Stimulated activated CD4-positive, alpha-beta T cell treated with anti-CD3 and anti-CD28 coated beads, Interleukin-4, amount 100 ng/mL, for 24 hours (primary cell): ENCODE results near the gene CEP76.

ENCODE experiments used
- DNase-seq: peaks from one replicate; pipeline ENCODE4 v3.0.0-alpha.2; 2020

The CEP76 gene, protein sequence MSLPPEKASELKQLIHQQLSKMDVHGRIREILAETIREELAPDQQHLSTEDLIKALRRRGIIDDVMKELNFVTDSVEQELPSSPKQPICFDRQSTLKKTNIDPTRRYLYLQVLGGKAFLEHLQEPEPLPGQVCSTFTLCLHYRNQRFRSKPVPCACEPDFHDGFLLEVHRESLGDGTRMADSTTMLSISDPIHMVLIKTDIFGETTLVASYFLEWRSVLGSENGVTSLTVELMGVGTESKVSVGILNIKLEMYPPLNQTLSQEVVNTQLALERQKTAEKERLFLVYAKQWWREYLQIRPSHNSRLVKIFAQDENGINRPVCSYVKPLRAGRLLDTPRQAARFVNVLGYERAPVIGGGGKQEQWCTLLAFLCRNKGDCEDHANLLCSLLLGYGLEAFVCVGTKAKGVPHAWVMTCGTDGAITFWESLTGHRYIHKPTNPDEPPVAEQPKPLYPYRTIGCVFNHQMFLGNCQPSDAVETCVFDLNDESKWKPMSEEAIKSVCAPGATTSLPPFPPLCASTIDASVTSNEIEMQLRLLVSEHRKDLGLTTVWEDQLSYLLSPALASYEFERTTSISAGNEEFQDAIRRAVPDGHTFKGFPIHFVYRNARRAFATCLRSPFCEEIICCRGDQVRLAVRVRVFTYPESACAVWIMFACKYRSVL

DNA sequence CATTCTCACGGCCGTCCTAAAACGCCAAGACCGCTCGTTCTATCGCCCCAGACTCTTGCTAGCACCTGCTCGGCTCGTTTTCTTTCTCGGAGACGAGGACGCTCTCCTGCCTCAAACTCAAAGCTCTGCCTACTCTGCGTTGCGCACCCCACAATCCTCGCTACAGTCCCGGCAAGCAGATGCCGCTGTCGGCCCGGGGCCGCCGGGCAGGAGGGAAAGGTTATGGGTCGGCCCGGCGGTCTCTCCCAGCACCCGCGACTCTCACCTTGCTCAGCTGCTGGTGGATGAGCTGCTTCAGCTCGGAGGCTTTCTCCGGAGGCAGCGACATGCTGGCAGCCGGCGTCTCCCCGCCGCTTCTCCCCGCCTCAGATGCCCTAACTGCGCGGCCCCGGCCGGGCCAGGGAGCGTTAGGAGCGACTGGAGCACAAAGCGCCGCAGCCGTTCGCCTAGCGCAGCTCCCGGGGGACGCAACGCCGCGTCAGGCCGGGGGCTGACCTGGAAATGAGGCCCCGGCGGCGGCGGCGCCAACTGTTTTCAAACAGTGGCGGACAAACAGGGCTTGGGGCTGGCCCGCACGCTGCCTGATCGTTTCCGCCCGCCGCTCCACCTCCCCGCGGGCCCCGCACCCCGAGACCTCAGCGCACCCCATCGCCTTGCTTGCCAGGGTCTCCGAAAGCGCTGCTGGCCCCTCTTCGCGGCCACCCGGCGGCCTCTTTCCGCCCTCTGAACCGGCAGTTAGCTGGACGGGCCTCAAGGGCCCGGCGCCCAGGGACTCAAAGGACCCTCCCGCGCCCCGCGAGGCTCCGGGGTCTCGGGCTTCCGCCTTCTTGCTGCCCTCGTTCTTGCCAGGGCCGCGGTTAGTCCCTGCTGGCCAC is at the start of gene CEP76, which contains the start of gene PSMG2:
Gene CEP76 (minus strand): TSS at position 503 of the 875 bp plus-strand sequence. CDS start 175 bp downstream, at position 328.
Gene PSMG2 (plus strand): TSS at position 822 of the 875 bp plus-strand sequence. CDS start 66 bp downstream, outside the sequence.
- peak; percentile 85 for DNase-seq

DNA sequence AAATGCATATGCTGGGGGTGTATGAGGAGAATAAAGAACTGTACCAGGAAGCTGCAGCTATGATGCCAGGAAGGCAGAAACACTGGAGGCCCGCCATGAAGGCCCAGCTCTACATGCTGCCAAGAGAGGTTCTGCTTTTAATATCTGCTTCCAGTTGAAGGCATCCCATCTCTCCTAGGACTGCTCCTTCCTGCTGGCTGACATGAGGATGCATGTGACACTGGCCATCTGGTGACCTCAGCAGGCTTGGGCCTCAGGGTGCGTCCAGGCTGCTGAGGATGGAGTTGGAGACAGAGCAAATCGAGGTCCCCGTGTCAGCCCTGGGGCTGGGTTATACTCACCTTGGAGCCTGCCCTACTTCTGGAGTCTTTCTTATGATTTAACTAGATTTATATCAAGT is 49.4 kb upstream of the CEP76 start:
- no peak for DNase-seq

DNA sequence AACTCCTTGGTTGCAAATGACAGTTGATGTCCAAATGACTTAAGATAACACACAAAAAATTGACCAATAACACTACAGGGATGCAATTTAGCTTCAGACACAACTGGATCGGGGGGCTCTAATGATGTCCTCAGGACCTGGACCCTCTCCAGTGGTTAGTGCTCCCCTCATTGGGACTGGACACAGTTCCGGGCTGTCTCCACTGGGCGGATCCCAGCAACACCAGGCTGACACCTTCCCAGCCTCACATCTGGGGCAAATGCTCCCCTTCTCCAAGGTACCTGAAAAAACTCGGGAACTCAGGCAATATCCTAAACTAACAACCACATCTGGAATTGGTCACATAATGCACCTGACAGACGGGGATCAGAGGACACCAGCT is 49.0 kb upstream of the CEP76 start:
- DNase-seq: no peak

DNA sequence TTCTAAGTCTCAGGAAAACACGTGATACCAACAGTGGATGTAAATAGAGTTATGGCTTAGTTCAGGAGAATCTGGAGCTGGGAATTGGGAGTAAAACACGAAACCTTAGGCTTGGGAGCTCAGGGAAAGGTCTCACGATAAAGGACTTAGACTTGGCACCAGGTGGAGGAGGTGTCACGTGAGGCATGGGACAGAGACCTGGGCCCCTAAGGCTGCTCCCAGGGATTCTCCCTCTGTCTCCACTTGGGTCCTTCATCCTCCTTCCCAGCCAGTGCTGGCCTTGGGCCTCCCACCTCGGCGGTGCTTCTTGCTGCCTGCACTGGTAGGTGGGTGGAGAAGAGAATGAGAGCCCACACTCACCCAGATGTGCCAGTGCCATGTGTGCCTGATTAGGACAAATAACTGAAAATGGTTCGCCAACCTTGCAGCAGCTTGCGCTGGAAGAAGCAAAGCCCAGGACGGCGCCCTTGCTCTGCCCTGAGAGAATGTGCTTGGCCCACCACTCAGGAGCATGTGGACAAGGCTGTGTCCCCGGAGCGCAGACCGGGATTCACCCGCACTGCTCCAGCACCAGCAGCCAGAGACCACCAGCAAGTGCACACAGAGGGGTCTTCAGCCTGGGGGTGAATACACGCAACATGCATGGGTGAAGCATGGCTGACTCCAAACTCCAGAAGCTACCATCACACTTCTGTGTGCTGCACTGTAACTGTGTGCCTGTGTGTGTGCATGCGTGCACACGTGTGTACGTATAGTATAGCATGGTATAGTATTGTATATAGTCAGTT is 48.4 kb upstream of the CEP76 start:
- no peak for DNase-seq

DNA sequence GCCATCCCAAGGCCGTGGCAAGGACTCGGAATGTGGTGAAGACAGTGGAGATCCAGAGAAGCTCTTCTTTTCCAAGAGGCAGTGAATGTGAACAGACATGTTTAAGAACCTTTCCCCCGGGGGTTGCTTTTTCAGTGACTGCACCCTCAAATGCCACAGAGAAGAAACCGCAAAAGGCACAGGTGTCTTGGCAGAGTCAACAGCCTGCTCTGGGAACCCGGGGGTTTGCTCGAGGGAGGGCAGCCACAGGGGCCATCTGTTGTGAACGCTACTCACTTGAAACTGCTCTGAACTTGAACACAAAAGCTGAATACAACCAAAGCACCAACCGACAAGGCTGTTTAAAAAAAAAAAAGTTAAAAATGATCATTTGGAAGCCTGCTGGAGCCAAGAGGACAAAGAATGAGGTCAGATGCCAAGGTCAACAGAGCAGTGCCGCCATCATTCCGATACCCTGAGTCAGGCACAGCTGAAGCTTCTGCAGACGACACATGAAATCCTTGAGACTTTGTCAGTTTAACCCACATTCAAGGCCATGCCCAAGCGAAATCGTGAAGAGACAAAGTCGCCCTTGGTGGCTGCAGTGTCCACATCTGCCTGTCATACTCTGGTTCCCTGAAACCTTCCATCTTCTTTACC is 47.7 kb upstream of the CEP76 start:
- no peak for DNase-seq

DNA sequence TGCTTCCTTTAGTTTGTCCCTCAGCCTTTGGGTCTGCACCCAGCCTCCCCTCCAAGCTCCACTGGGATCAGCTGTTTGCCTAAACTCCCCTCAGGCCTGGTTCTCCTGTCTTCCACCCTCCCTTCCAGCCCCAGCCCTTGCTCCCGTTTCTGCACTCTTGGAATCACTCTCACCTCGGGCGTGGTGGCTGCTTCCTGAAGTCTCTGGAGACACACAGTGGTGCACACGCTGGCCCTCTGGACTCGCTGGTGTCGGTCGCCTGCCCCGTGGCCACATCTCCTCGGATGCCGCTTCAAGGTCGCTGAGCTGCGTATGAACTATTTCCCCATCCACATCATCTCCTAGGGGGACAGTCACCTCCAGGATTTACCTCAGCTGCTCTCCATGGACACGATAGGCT is 46.6 kb upstream of the CEP76 start:
- no peak for DNase-seq

DNA sequence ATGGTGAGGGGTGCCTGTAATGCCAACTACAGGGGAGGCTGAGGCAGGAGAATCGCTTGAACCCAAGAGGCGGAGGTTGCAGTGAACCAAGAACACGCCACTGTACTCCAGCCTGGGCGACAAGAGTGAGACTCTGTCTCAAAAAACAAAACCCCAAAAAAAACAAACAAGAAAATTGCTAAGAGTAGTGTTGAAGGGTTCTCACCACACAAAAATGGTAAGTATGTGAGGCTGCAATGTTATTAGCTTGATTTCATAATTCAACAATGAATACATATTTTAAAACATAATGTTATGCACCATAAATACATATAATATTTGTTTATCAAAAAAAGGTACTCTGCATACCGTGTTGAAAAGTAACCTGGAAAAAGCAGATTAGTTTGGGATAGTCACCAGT is 46.1 kb upstream of the CEP76 start:
- DNase-seq: no peak

DNA sequence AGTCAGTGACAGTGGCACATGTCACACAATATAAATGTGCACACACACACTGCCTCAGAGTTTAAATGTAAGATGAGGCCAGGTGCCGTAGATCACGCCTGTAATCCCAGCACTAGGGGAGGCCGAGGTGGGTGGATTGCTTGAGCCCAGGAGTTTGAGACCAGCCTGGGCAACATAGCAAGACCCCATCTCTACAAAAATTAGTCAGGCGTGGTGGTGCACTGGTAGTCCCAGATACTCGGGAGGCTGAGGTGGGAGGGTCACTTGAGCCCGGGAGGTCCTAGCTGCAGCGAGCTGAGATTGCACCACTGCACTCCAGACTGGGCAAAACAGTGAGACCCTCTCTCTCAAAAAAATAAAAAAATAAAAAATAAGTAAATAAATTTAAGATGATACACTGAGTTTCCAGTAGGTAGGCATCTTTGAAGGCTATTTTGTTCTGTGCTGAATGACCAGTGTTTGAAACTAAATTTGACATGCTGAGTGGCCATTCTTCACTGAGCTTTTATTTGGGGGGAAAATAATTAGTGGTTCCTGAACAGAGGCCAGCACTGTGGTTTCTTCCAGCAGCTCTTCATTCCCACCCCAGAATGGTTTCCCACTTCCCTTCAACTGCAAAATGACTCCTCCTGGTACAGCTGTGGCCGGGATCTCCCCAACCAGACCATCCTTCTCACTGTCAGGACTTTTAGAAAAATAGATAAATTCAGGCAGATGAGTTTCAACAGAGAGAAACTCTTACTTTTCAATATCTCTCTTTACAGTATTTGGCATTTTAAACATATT is 45.2 kb upstream of the CEP76 start:
- DNase-seq: no peak

DNA sequence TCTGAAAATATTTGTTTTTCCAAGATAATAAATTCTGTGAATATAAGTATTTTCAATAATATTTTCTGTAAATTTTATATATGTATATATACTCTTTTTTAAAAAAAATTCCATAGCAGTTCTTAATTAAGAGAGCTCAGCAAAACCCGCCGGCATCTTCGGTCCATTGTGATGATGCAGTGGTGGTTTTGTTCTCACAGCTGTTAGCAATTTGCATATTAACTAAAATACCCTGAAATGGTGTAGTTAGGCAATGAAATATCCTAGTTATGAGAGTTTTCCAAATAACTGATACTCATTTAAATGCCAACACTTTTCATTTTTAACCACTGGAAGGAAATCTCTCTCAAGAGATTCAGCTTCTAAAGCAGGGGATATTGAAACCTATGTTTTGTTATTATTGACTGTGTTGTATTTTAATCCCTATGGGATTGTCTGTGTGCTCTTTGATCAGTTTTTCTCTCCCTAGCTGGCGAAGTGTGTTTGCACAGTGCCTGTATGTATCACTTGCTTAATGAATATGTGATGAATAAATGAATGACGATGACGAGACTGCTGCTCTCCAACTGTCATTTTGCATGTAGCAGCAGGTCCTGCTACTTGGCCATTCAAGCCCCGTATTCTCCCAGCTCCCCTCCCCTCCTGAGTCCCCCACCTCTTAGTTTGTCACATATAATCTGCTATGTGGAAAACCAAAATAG is 42.7 kb upstream of the CEP76 start:
- no peak for DNase-seq

DNA sequence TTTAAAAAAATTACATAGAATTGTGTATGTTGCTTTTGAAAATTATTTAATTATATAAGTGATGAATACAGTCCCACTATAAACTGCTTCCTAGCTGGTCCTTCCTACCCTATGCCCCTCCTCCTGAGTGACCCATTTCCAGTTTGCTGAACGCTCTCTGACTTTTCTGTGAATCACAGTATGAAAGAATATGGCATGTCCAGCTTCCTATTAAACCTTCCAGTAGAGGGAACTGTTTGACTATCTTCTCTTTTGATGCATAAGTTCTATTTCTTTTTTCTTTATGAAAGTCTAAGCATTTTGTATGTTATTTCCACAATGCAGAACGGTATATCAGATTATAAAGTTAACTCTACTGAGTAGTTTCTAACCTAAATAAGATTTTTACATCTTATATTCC is 41.6 kb upstream of the CEP76 start:
- DNase-seq: no peak

DNA sequence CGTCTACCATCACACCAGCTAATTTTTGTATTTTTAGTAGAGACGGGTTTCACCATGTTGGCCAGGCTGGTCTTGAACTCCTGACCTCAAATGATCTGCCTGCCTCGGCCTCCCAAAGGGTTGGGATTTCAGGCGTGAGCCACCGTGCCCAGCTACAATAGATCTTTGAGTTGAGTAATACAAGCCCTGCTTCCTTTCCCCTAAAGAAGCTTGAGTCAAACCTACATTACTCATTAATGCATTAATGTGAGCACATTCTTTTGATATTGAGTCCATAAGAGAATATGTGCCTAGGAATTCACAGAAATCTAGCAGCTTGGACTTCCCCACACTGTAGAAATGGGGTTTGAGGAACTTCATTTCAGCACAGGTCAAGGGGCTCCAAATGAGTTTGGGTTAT is 39.9 kb upstream of the CEP76 start:
- DNase-seq: no peak

DNA sequence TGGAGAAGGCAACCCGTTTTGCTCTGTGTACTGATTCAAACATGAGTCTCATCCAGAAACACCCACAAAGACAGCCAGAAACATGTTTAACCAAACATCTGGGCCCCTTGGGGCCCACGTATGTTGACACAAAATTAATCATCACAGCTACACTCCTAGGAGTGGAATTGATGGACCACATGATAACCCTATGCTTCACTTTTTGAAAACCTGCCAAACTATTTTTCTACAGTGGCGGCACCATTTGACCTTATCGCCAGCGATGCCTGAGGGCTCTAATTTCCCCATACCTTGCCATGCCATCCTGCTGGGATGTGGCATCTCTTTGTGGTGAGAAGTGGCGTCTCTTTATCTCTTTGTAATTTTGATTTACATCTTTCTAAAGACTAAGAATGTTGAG is 38.8 kb upstream of the CEP76 start:
- DNase-seq: no peak

DNA sequence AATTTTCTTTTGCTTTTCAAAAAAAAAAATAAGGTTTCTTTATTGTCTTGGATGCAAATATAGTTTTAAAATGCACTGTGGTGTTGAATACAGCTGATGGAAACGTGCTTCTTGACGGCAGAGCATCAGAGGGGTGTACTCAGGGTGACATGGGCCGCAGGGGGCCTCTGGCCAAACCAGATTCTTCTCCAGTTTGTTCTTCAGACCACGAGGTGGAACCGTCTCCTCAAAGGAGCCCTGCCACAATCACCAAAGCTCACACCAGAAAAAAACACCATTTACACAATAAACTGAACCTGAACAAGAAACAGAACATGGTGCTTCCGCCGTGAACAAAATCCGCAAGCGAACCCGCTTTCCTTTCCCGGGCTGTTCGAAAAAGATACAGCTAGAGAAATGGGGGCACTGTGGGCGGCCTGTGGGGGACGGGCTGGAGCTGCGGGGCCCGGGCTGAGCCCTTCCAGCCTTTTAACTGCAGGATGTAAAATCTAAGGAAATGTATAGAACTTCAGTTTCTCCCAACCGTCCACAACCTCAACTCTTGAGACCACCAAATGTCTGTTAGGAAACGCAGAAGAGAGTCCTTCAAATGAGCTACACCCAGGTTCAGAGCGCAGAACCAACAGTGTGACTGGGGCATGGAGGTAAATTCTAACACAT is 34.9 kb upstream of the CEP76 start:
- no peak for DNase-seq

DNA sequence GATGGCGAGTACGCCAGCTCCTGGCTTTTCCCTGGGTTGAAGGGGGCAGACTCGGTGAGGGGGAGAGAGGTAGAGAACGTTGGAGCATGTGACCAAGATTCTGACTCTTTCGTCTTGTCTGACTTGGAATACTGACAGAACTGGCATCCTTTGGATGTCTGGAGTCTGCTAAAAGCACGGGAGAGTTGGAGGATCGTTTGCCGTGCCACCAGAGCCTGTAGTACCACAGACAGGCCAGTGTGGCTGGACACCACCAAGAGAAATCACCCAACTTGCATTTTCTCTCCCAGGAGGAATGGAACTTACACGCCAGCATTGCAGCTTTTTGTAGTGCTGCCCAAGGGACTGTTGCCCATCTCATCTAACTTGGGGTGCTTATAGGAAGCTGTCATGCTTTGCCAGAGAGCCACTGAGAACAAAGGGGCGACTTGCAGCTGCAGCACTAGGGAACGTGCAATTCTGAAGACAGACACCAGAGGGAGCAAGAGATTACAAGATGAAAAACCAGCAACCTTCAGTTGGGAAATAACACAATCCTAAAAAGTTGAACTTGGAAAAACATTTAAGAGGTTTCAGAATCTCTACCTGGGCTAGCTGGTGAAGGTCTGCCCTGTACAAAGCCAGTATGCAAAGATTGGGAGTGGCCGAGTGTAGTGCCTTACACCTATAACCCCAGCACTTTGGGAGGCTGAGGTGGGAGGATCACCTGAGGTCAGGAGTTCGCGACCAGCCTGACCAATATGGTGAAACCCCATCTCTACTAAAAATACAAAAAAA is 24.4 kb upstream of the CEP76 start:
- DNase-seq: peak; percentile 73

DNA sequence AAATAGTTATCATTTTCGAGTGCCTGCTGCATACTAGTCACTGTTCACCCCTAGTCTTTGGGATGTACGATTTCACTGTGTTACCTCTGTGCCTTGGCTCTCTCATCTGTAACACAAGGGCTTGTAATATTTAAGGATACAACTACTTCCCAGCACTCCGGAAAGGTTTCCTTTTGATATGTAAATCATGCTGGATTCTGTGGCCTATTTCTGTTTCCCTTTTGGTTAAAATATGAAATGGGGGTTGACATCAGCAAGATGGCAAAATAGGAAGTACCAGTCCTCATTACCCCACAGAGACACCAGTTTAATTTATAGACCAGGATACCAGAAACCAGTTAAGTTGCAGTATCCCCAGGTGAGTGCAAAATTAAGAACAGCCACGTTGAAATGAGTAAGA is 23.8 kb upstream of the CEP76 start:
- DNase-seq: no peak

DNA sequence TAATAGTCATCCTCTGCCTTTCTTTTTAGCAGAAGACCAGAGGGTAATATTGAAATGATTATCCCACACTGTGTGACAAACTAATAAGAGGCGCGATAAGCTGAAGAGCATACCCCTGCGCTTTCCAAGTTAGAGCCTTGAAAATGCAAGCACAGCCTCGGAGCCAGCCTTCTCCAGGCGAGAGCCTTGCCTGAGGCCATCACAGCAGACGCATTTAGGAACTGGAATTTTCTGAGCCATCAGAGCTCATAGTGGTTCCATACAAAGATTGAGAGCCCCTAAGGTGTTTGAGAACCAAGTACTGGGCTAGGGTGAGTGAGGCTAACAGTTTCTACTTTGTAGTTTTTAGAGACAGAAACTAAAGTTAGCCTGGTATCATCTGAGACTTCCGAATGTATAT is 20.2 kb upstream of the CEP76 start:
- DNase-seq: no peak

DNA sequence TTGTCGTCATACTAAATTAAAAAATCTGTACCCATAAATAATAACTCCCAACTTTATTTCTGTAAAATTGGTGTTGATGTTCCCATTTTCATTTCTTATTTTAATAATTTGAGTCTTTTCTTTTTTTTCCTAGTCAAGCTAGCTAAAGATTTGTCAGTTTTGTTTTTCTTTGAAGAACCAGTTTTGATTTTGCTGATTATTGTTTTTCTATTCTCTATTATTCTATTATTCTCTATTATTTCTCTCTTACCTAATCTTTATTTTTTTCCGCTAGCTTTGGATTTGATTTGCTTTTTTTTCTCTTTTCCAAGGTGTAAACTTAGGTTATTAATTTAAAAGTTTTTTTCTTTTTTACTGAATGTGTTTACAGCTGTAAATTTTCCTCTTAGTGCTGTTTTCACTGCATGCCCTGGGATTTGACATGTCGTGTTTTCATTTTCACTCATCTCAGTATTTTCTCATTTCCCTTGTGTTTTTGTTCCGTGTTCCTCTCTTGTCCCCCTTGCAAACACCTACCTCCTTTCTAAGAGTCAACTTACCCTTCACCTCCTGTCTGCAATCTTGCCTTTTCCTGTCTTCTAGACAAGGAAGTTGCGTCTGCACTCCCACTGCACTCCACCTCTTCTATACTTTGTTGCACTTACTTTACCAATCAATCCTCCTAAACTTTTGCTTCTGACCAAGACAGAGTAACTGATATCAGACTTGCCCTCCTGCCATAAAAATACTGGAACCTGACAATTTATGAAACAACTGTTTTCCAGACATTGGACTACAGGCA is 19.2 kb upstream of the CEP76 start:
- DNase-seq: no peak

DNA sequence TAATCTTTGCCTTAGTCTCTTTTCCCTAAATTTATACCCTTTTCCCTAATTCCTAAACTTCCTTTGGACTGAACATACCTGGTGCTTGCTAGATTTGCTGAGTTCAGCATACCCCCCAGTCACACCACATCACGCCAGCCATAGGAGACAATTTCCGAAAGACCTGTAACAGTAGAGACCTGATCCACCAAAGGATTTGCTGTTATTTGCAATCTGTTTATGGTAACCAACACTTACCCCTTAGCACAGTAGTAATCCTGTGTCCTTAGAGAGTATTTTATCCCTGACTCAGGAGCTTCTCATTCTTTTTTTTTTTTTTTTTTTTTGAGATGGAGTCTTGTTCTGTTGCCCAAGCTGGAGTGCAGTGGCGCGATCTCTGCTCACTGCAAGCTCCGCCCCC is 8.9 kb upstream of the CEP76 start:
- DNase-seq: no peak
